ENCODE measurements around the gene POLR1D.

DNA sequence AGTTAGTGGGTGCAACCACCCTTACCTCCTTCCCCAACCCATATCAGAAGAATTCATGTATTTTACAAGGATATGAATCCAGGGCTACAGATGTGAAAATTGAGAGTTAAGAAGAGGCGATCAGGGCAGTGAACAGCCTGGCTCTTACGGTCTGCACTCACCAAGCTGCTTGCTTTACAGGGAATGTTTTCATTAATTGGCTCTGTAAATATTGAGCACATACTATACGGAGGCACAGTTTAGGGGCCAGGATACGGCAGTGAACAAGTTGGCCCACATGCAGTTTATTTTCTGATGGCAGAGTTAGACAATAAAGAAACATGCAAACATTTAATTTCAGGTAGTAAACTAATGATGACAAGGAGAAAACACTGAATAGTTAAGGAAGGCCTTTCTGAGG lies 6.4 kb downstream of the POLR1D start:
- TF ChIP-seq, protein P1, sequence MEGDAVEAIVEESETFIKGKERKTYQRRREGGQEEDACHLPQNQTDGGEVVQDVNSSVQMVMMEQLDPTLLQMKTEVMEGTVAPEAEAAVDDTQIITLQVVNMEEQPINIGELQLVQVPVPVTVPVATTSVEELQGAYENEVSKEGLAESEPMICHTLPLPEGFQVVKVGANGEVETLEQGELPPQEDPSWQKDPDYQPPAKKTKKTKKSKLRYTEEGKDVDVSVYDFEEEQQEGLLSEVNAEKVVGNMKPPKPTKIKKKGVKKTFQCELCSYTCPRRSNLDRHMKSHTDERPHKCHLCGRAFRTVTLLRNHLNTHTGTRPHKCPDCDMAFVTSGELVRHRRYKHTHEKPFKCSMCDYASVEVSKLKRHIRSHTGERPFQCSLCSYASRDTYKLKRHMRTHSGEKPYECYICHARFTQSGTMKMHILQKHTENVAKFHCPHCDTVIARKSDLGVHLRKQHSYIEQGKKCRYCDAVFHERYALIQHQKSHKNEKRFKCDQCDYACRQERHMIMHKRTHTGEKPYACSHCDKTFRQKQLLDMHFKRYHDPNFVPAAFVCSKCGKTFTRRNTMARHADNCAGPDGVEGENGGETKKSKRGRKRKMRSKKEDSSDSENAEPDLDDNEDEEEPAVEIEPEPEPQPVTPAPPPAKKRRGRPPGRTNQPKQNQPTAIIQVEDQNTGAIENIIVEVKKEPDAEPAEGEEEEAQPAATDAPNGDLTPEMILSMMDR (IDR thresholded peaks at IDR 0.05) = no peak
- TF ChIP-seq POLR2AphosphoS5 (IDR thresholded peaks at IDR 0.05) = no peak
- TF ChIP-seq POLR2A (IDR thresholded peaks at IDR 0.05) = no peak
- TF ChIP-seq EP300 (IDR thresholded peaks at IDR 0.05) = no peak
